SJSA1 (cell line): ENCODE data around the gene CELSR3. TPM values are rescaled to one million over a fixed set of nuclear protein-coding genes. Genes with fewer than 3 reads are reported as not detected.
A peak's percentile ranks its signal among the peaks of the same experiment; 100 is the strongest.

Source experiments
- DNase-seq, 2 experiments: peaks; one replicate each; pipeline ENCODE4 v3.0.0-alpha.2; 2015 to 2020; ENCODE audit warnings: low spot score in 2 of 2, low read depth in 1 of 2
- H3K27ac ChIP-seq: fragments of 250-450 bp; sonication (Bioruptor Pico); 2 replicates; pipeline ENCODE4 v1.5.1; 2020; ENCODE audit warnings: mild to moderate bottlenecking, moderate library complexity
- H3K27me3 ChIP-seq: fragments of 250-450 bp; sonication (Bioruptor Pico); replicated peaks from 2 replicates; pipeline ENCODE4 v1.5.1; 2020; ENCODE audit warnings: mild to moderate bottlenecking, moderate library complexity
- H3K36me3 ChIP-seq: fragments of 250-450 bp; sonication (Bioruptor Pico); 2 replicates; pipeline ENCODE4 v1.5.1; 2020; ENCODE audit warnings: mild to moderate bottlenecking
- H3K4me1 ChIP-seq: fragments of 250-450 bp; sonication (Bioruptor Pico); replicated peaks from 2 replicates; pipeline ENCODE4 v1.6.1; 2021; ENCODE audit warnings: mild to moderate bottlenecking
- H3K4me3 ChIP-seq: fragments of 250-450 bp; sonication (Bioruptor Pico); 2 replicates; pipeline ENCODE4 v1.5.1; 2020; ENCODE audit warnings: mild to moderate bottlenecking
- H3K9me3 ChIP-seq: fragments of 250-450 bp; sonication (Bioruptor Pico); replicated peaks from 2 replicates; pipeline ENCODE4 v1.5.1; 2020; ENCODE audit warnings: mild to moderate bottlenecking
- total RNA-seq: library from RNA; depleted of rRNA; stranded (reverse); fragments of >200 nt; shearing (Covaris generic); gene quantifications from 2 replicates; pipeline ENCODE4 v1.2.3, GENCODE V29; 2014

The CELSR3 gene
- total RNA-seq, 1 experiment from 2014 or later = 0.26 TPM

GRCh38 chr3:48600711-48601621, 61.7 kb downstream of the CELSR3 start:
- Histone ChIP-seq H3K4me1 (peaks cover 53% of the 10 kb centered on the region), H3K27ac (no peak overlapping the region), H3K36me3 (peaks cover 89% of the 10 kb centered on the region), H3K27me3 (no peaks in the 10 kb centered on the region), H3K4me3 (no peak overlapping the region), H3K9me3 (no peaks in the 10 kb centered on the region)
- no peak for DNase-seq

GRCh38 chr3:48599509-48600285, 63.0 kb downstream of the CELSR3 start:
- H3K9me3 ChIP-seq = no peaks in the 10 kb centered on the region
- H3K36me3 ChIP-seq = peaks cover 80% of the 10 kb centered on the region
- H3K4me1 ChIP-seq = peaks cover 63% of the 10 kb centered on the region
- no peak for DNase-seq
- no peak overlapping the region for H3K4me3 ChIP-seq
- no peaks in the 10 kb centered on the region for H3K27me3 ChIP-seq
- peak overlapping the region; percentile 95; the same call in 1 of the 2 replicates for H3K27ac ChIP-seq

GRCh38 chr3:48599077-48599501, 63.6 kb downstream of the CELSR3 start:
- peaks cover 69% of the 10 kb centered on the region for H3K4me1 ChIP-seq
- H3K36me3 ChIP-seq = peaks cover 78% of the 10 kb centered on the region
- H3K27ac ChIP-seq = peak overlapping the region; percentile 95
- H3K27me3 ChIP-seq = no peaks in the 10 kb centered on the region
- H3K4me3 ChIP-seq = no peak overlapping the region
- DNase-seq = no peak
- no peaks in the 10 kb centered on the region for H3K9me3 ChIP-seq

GRCh38 chr3:48598323-48599076, 64.2 kb downstream of the CELSR3 start:
- Histone ChIP-seq H3K27me3 (no peaks in the 10 kb centered on the region), H3K27ac (peak overlapping the region; percentile 95), H3K9me3 (no peaks in the 10 kb centered on the region), H3K4me1 (peaks cover 75% of the 10 kb centered on the region), H3K36me3 (peaks cover 78% of the 10 kb centered on the region), H3K4me3 (no peak overlapping the region)
- peak; percentile 96 to 98 for DNase-seq

GRCh38 chr3:48597408-48597800, 65.3 kb downstream of the CELSR3 start:
- Histone ChIP-seq H3K27me3 (no peaks in the 10 kb centered on the region), H3K27ac (peak overlapping the region; percentile 95), H3K9me3 (no peaks in the 10 kb centered on the region), H3K4me1 (peaks cover 86% of the 10 kb centered on the region), H3K36me3 (peaks cover 80% of the 10 kb centered on the region), H3K4me3 (no peak overlapping the region)
- DNase-seq = no peak

GRCh38 chr3:48596676-48597407, 65.8 kb downstream of the CELSR3 start:
- Histone ChIP-seq H3K27me3 (no peaks in the 10 kb centered on the region), H3K36me3 (peaks cover 80% of the 10 kb centered on the region), H3K4me3 (no peak overlapping the region), H3K27ac (peak overlapping the region; percentile 95), H3K4me1 (peaks cover 91% of the 10 kb centered on the region), H3K9me3 (no peaks in the 10 kb centered on the region)
- no peak for DNase-seq

- Histone ChIP-seq H3K27ac (peak overlapping the region; percentile 95), H3K4me1 (peaks cover 92% of the 10 kb centered on the region), H3K36me3 (peaks cover 80% of the 10 kb centered on the region), H3K9me3 (no peaks in the 10 kb centered on the region), H3K27me3 (no peaks in the 10 kb centered on the region), H3K4me3 (no peak overlapping the region)
- peak in 1 of 2 experiments; percentile 60 for DNase-seq
These were observed 66.5 kb downstream of the CELSR3 start for GRCh38 chr3:48596157-48596556.

GRCh38 chr3:48595526-48596121, 67.1 kb downstream of the CELSR3 start:
- H3K36me3 ChIP-seq = peaks cover 80% of the 10 kb centered on the region
- H3K27ac ChIP-seq = peak overlapping the region; percentile 95
- H3K4me3 ChIP-seq = peak overlapping the region; percentile 71
- DNase-seq = peak; percentile 99
- H3K27me3 ChIP-seq = no peaks in the 10 kb centered on the region
- peaks cover 87% of the 10 kb centered on the region for H3K4me1 ChIP-seq
- H3K9me3 ChIP-seq = no peaks in the 10 kb centered on the region

GRCh38 chr3:48595075-48595525, 67.6 kb downstream of the CELSR3 start, which contains the start of gene COL7A1:
Gene COL7A1, minus strand, starts transcription at chr3:48595329. Its CDS starts 170 bp downstream, at chr3:48595159.
- no peaks in the 10 kb centered on the region for H3K9me3 ChIP-seq
- peaks cover 80% of the 10 kb centered on the region for H3K36me3 ChIP-seq
- peak within 1 kb of the TSS; percentile 71 for H3K4me3 ChIP-seq
- DNase-seq = no peak
- H3K27me3 ChIP-seq = no peaks in the 10 kb centered on the region
- H3K4me1 ChIP-seq = peaks cover 82% of the 10 kb centered on the region
- H3K27ac ChIP-seq = peak within 1 kb of the TSS; percentile 95

GRCh38 chr3:48594417-48595049, 68.2 kb downstream of the CELSR3 start:
- no peaks in the 10 kb centered on the region for H3K27me3 ChIP-seq
- DNase-seq = peak; percentile 36 to 58

GRCh38 chr3:48593337-48593736, 69.3 kb downstream of the CELSR3 start:
- DNase-seq = no peak
- no peak overlapping the region for H3K27ac ChIP-seq
- no peaks in the 10 kb centered on the region for H3K27me3 ChIP-seq
- H3K4me3 ChIP-seq = peak overlapping the region; percentile 71
- H3K36me3 ChIP-seq = peaks cover 82% of the 10 kb centered on the region
- no peaks in the 10 kb centered on the region for H3K9me3 ChIP-seq
- H3K4me1 ChIP-seq = peaks cover 64% of the 10 kb centered on the region

More at GRCh38 chr3:48594417-48595049, 68.2 kb downstream of the CELSR3 start:
- H3K4me3 ChIP-seq = peak overlapping the region; percentile 71
- no peaks in the 10 kb centered on the region for H3K9me3 ChIP-seq
- peaks cover 80% of the 10 kb centered on the region for H3K36me3 ChIP-seq
- peaks cover 76% of the 10 kb centered on the region for H3K4me1 ChIP-seq
- peak overlapping the region; percentile 75 for H3K27ac ChIP-seq

GRCh38 chr3:48592519-48593087, 70.1 kb downstream of the CELSR3 start:
- H3K9me3 ChIP-seq = no peaks in the 10 kb centered on the region
- peak overlapping the region; percentile 71 for H3K4me3 ChIP-seq
- H3K27me3 ChIP-seq = no peaks in the 10 kb centered on the region
- H3K4me1 ChIP-seq = peaks cover 57% of the 10 kb centered on the region
- peaks cover 84% of the 10 kb centered on the region for H3K36me3 ChIP-seq
- no peak overlapping the region for H3K27ac ChIP-seq
- DNase-seq = no peak
